Liver (tissue), 9 donors: ENCODE results near the gene WIZ. TPM values are rescaled to one million over a fixed set of nuclear protein-coding genes. Genes with fewer than 3 reads are reported as not detected.

Experiments
- DNase-seq: peaks from one replicate; pipeline ENCODE4 v3.0.0-alpha.2; 2017; ENCODE audit warnings: low spot score
- H3K27ac ChIP-seq, 2 donors: one replicate each; pipeline ENCODE4 v1.7.0; 2013; ENCODE audit warnings: inconsistent platforms in 2 of 2, low read length in 2 of 2, control low read depth in 1 of 2, low read depth in 1 of 2, mild to moderate bottlenecking in 1 of 2
- H3K27me3 ChIP-seq, 4 donors: one replicate each; pipeline versions ENCODE4 v1.6.1 to v1.7.0; 2013; ENCODE audit warnings: low read length in 3 of 4, inconsistent platforms in 1 of 4, mild to moderate bottlenecking in 1 of 4, moderate library complexity in 1 of 4; ENCODE audit not compliant: control insufficient read depth in 4 of 4, insufficient read depth in 4 of 4
- H3K36me3 ChIP-seq, 4 donors: one replicate each; pipeline versions ENCODE4 v1.6.1 to v1.7.0; 2013; ENCODE audit warnings: low read length in 3 of 4, mild to moderate bottlenecking in 3 of 4, low read depth in 1 of 4, moderate library complexity in 1 of 4; ENCODE audit not compliant: control insufficient read depth in 4 of 4, insufficient read depth in 3 of 4
- H3K4me1 ChIP-seq, 4 donors: one replicate each; pipeline versions ENCODE4 v1.6.1 to v1.7.0; 2013; ENCODE audit warnings: low read length in 3 of 4, mild to moderate bottlenecking in 3 of 4, moderate library complexity in 1 of 4; ENCODE audit not compliant: control insufficient read depth in 4 of 4, insufficient read depth in 4 of 4
- H3K4me3 ChIP-seq, 3 donors: one replicate each; pipeline versions ENCODE4 v1.6.1 to v1.7.0; 2013; ENCODE audit warnings: low read length in 3 of 3, control low read depth in 1 of 3, low read depth in 1 of 3, mild to moderate bottlenecking in 1 of 3
- H3K9ac ChIP-seq, 2 donors: one replicate each; pipeline ENCODE4 v1.7.0; 2013; ENCODE audit warnings: low read length in 2 of 2, mild to moderate bottlenecking in 2 of 2, moderate library complexity in 2 of 2, control low read depth in 1 of 2, low read depth in 1 of 2
- H3K9me3 ChIP-seq, 4 donors: one replicate each; pipeline versions ENCODE4 v1.6.1 to v1.7.0; 2013; ENCODE audit warnings: low read length in 3 of 4; ENCODE audit not compliant: control insufficient read depth in 4 of 4
- CTCF ChIP-seq: fragments of 150-350 bp; IDR thresholded peaks from 2 replicates; pipeline ENCODE4 v1.5.1; 2017; ENCODE audit warnings: improper control_type of control experiment, low read depth, low read length; ENCODE audit not compliant: missing input control
- EGR1 ChIP-seq, 2 donors: IDR thresholded peaks; 2 replicates each; pipeline ENCODE4 v1.6.1; 2016 to 2018; ENCODE audit warnings: antibody characterized with exemption in 2 of 2, low read depth in 2 of 2
- FOXA1 ChIP-seq: IDR thresholded peaks from 2 replicates; pipeline ENCODE4 v1.6.1; 2016; ENCODE audit warnings: antibody characterized with exemption
- FOXA2 ChIP-seq: IDR thresholded peaks from 2 replicates; pipeline ENCODE4 v1.6.1; 2016; ENCODE audit warnings: antibody characterized with exemption
- GABPA ChIP-seq, 2 donors: IDR thresholded peaks in 1 of 2; conservative IDR thresholded peaks in 1 of 2; 2 replicates each; pipeline ENCODE4 v1.6.1; 2016; ENCODE audit warnings: antibody characterized with exemption in 2 of 2, mild to moderate bottlenecking in 1 of 2, moderate library complexity in 1 of 2
- HNF4A ChIP-seq, 2 donors: conservative IDR thresholded peaks; 2 replicates each; pipeline ENCODE4 v1.6.1; 2016; ENCODE audit warnings: antibody characterized with exemption in 2 of 2, mild to moderate bottlenecking in 2 of 2
- HNF4G ChIP-seq: IDR thresholded peaks from 2 replicates; pipeline ENCODE4 v1.6.1; 2016; ENCODE audit warnings: antibody characterized with exemption
- JUND ChIP-seq, 2 donors: IDR thresholded peaks; 2 replicates each; pipeline ENCODE4 v1.6.1; 2016; ENCODE audit warnings: antibody characterized with exemption in 2 of 2
- MAX ChIP-seq: IDR thresholded peaks from 2 replicates; pipeline ENCODE4 v1.6.1; 2016; ENCODE audit warnings: antibody characterized with exemption
- NR2F2 ChIP-seq: IDR thresholded peaks from 2 replicates; pipeline ENCODE4 v1.6.1; 2016; ENCODE audit warnings: antibody characterized with exemption
- RAD21 ChIP-seq, 2 donors: IDR thresholded peaks; 2 replicates each; pipeline ENCODE4 v1.6.1; 2016; ENCODE audit warnings: antibody characterized with exemption in 2 of 2, mild to moderate bottlenecking in 2 of 2
- RXRA ChIP-seq, 2 donors: IDR thresholded peaks; 2 replicates each; pipeline ENCODE4 v1.6.1; 2017 to 2018; ENCODE audit warnings: antibody characterized with exemption in 2 of 2, mild to moderate bottlenecking in 1 of 2
- SP1 ChIP-seq: IDR thresholded peaks from 2 replicates; pipeline ENCODE4 v1.6.1; 2018; ENCODE audit warnings: antibody characterized with exemption, mild to moderate bottlenecking
- TAF1 ChIP-seq: conservative IDR thresholded peaks from 2 replicates; pipeline ENCODE4 v1.6.1; 2016; ENCODE audit warnings: antibody characterized with exemption, mild to moderate bottlenecking
- YY1 ChIP-seq: IDR thresholded peaks from 2 replicates; pipeline ENCODE4 v1.6.1; 2016; ENCODE audit warnings: antibody characterized with exemption, mild to moderate bottlenecking
- ZBTB33 ChIP-seq: IDR thresholded peaks from 2 replicates; pipeline ENCODE4 v1.6.1; 2016; ENCODE audit warnings: antibody characterized with exemption
- WGBS: extraction: QIAGEN DNeasy Blood & Tissue Kit; methylation state at CpG from one replicate; pipeline ENCODE4 v1.1.7; 2013; 5-methylcytosine and 5-hydroxymethylcytosine counted together
- polyA plus RNA-seq, 2 donors: library from polyadenylated mRNA; stranded (reverse) in 1 of 2; unstranded in 1 of 2; fragments of 200-250 nt in 1 of 2; fragments of >200 nt in 1 of 2; fragmentation: Nextera tagmentation in 1 of 2; extraction: Ambion mirVana in 1 of 2; gene quantifications; one replicate each; pipeline versions ENCODE4 v1.2.1 to v1.2.3, GENCODE V29; 2013 to 2015
- total RNA-seq, 2 donors: library from RNA; depleted of rRNA; stranded (reverse); fragments of >200 nt; gene quantifications; one replicate each; pipeline ENCODE4 v1.2.3, GENCODE V29; 2014
- TF ChIP-seq, protein P1 (sequence below): IDR thresholded peaks from 2 replicates; pipeline ENCODE4 v1.6.1; 2016; ENCODE audit warnings: antibody characterized with exemption, mild to moderate bottlenecking
- TF ChIP-seq, protein P2 (sequence below): IDR thresholded peaks from 2 replicates; pipeline ENCODE4 v1.6.1; 2016; ENCODE audit warnings: antibody characterized with exemption
- donor health status: healthy.
- donor health status: healthy.
- donor health status: healthy.
- donor health status: healthy.
- donor health status: healthy.

Gene WIZ
- total and polyA plus RNA-seq, 4 donors: 3.8 to 12.7 (median 8.6) TPM

- no peak overlapping the region for H3K27ac ChIP-seq
- H3K9ac ChIP-seq: no peak overlapping the region
- no peak for DNase-seq
- H3K4me1 ChIP-seq: peaks cover 14 to 47% (median 39%) of the 10 kb centered on the region in 4 donors
- H3K27me3 ChIP-seq: no peaks in the 10 kb centered on the region
- TF ChIP-seq NR2F2 (no peak), YY1 (no peak), SP1 (no peak), RAD21 (IDR thresholded peaks at IDR 0.05) (no peak), TAF1 (no peak), GABPA (IDR thresholded peaks at IDR 0.05 in 1 of 2, conservative IDR thresholded peaks at IDR 0.05 in 1 of 2) (no peak), HNF4A (conservative IDR thresholded peaks at IDR 0.05) (no peak), MAX (no peak), EGR1 (IDR thresholded peaks at IDR 0.05; ENCODE audit: low read depth in 2 of 2) (no peak), FOXA1 (no peak), HNF4G (no peak), JUND (IDR thresholded peaks at IDR 0.05) (no peak), CTCF (no peak), RXRA (IDR thresholded peaks at IDR 0.05) (no peak), ZBTB33 (no peak), FOXA2 (no peak)
- TF ChIP-seq, protein P1, sequence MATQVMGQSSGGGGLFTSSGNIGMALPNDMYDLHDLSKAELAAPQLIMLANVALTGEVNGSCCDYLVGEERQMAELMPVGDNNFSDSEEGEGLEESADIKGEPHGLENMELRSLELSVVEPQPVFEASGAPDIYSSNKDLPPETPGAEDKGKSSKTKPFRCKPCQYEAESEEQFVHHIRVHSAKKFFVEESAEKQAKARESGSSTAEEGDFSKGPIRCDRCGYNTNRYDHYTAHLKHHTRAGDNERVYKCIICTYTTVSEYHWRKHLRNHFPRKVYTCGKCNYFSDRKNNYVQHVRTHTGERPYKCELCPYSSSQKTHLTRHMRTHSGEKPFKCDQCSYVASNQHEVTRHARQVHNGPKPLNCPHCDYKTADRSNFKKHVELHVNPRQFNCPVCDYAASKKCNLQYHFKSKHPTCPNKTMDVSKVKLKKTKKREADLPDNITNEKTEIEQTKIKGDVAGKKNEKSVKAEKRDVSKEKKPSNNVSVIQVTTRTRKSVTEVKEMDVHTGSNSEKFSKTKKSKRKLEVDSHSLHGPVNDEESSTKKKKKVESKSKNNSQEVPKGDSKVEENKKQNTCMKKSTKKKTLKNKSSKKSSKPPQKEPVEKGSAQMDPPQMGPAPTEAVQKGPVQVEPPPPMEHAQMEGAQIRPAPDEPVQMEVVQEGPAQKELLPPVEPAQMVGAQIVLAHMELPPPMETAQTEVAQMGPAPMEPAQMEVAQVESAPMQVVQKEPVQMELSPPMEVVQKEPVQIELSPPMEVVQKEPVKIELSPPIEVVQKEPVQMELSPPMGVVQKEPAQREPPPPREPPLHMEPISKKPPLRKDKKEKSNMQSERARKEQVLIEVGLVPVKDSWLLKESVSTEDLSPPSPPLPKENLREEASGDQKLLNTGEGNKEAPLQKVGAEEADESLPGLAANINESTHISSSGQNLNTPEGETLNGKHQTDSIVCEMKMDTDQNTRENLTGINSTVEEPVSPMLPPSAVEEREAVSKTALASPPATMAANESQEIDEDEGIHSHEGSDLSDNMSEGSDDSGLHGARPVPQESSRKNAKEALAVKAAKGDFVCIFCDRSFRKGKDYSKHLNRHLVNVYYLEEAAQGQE: no peak
- TF ChIP-seq, protein P2, sequence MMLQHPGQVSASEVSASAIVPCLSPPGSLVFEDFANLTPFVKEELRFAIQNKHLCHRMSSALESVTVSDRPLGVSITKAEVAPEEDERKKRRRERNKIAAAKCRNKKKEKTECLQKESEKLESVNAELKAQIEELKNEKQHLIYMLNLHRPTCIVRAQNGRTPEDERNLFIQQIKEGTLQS: no peak
- no peak overlapping the region for H3K4me3 ChIP-seq
- no peaks in the 10 kb centered on the region for H3K9me3 ChIP-seq
- WGBS: 91% methylated on average over 13 of the region's 13 CpGs
- H3K36me3 ChIP-seq: no peaks in the 10 kb centered on the region
Measured at GRCh38 chr19:15442142-15442920, 7.4 kb downstream of the WIZ start.
